Measurements from ENCODE around the gene CIPC. TPM values are rescaled to one million over a fixed set of nuclear protein-coding genes. Genes with fewer than 3 reads are reported as not detected.
A peak's percentile ranks its signal among the peaks of the same experiment; 100 is the strongest.

CIPC gene
- total RNA-seq, 1 donor = 12.4 TPM

GRCh38 chr14:77123381-77124325 is 25.6 kb downstream of the CIPC start:
- no peak for DNase-seq (ENCODE audit: low read depth in 2 of 3, low spot score in 2 of 3)

- peak; percentile 31 to 55 (median 47) for DNase-seq (ENCODE audit: low read depth in 2 of 3, low spot score in 2 of 3)
Measured at GRCh38 chr14:77124345-77125280, 26.6 kb downstream of the CIPC start.

GRCh38 chr14:77125281-77125801 is 27.3 kb downstream of the CIPC start:
- no peak for DNase-seq (ENCODE audit: low read depth in 2 of 3, low spot score in 2 of 3)

GRCh38 chr14:77125823-77126325 is 27.8 kb downstream of the CIPC start:
- DNase-seq (ENCODE audit: low read depth in 2 of 3, low spot score in 2 of 3) = no peak

- no peak for DNase-seq (ENCODE audit: low read depth in 2 of 3, low spot score in 2 of 3)
Measured at GRCh38 chr14:77126461-77126990, 28.5 kb downstream of the CIPC start.

GRCh38 chr14:77128414-77128891 is 30.4 kb downstream of the CIPC start:
- DNase-seq (ENCODE audit: low read depth in 2 of 3, low spot score in 2 of 3) = no peak

- DNase-seq (ENCODE audit: low read depth in 2 of 3, low spot score in 2 of 3) = no peak
Measured at GRCh38 chr14:77130386-77130785, 32.3 kb downstream of the CIPC start.

- no peak for DNase-seq (ENCODE audit: low read depth in 2 of 3, low spot score in 2 of 3)
Measured at GRCh38 chr14:77131206-77131605, 33.1 kb downstream of the CIPC start.

GRCh38 chr14:77131871-77132486 is 33.9 kb downstream of the CIPC start:
- no peak for DNase-seq (ENCODE audit: low read depth in 2 of 3, low spot score in 2 of 3)

- DNase-seq (ENCODE audit: low read depth in 2 of 3, low spot score in 2 of 3) = peak in 2 of 3 donors; percentile 83 to 93
Measured at GRCh38 chr14:77133720-77134338, 35.8 kb downstream of the CIPC start.

GRCh38 chr14:77139022-77139421 is 41.0 kb downstream of the CIPC start:
- no peak for DNase-seq (ENCODE audit: low read depth in 2 of 3, low spot score in 2 of 3)

- peak in 2 of 3 donors; percentile 65 to 67 for DNase-seq (ENCODE audit: low read depth in 2 of 3, low spot score in 2 of 3)
Measured at GRCh38 chr14:77139540-77140358, 41.7 kb downstream of the CIPC start.

- DNase-seq (ENCODE audit: low read depth in 2 of 3, low spot score in 2 of 3) = no peak
Measured at GRCh38 chr14:77140359-77141213, 42.5 kb downstream of the CIPC start.

GRCh38 chr14:77141214-77142004 is 43.4 kb downstream of the CIPC start, which contains the start of gene ZDHHC22:
ZDHHC22 (minus strand) TSS chr14:77141791; CDS start chr14:77139738, 2,053 bp downstream.
- peak in 2 of 3 donors; percentile 41 to 50 for DNase-seq (ENCODE audit: low read depth in 2 of 3, low spot score in 2 of 3)

GRCh38 chr14:77142005-77142800 is 44.1 kb downstream of the CIPC start:
- no peak for DNase-seq (ENCODE audit: low read depth in 2 of 3, low spot score in 2 of 3)

- peak in 1 of 3 donors; percentile 37 for DNase-seq (ENCODE audit: low read depth in 2 of 3, low spot score in 2 of 3)
Measured at GRCh38 chr14:77143071-77143470, 45.0 kb downstream of the CIPC start.

Measured in hematopoietic multipotent progenitor cell (in vitro differentiated cells).